ENCODE results near the gene ZNF532.
"Not testable (repeated sequence)": the region's sequence is repeated elsewhere in the genome, so short reads cannot be mapped to it uniquely, and the experiment has no call there.

DNA sequence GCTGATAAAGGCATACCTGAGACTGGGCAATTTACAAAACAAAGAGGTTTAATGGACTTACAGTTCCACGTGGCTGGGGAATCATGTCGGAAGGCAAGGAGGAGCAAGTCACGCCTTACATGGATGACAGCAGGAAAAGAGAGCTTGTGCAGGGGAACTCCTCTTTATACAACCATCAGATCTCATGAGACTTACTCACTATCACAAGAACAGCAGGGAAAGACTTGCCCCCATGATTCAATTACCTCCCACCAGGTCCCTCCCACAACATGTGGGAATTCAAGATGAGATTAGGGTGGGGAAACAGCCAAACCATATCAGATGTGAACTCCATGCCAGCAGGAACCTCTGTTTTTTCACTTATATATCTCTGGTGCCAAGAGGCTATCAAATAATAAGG lies 34.8 kb upstream of the ZNF532 start:
- TF ChIP-seq YY1 (IDR thresholded peaks at IDR 0.05; ENCODE audit: insufficient read depth, insufficient read length); ZNF274 (IDR thresholded peaks at IDR 0.05; ENCODE audit: low read depth, low read length): not testable (repeated sequence)

All from NT2/D1 (cell line).